ENCODE measurements around the gene OR2L8.

DNA sequence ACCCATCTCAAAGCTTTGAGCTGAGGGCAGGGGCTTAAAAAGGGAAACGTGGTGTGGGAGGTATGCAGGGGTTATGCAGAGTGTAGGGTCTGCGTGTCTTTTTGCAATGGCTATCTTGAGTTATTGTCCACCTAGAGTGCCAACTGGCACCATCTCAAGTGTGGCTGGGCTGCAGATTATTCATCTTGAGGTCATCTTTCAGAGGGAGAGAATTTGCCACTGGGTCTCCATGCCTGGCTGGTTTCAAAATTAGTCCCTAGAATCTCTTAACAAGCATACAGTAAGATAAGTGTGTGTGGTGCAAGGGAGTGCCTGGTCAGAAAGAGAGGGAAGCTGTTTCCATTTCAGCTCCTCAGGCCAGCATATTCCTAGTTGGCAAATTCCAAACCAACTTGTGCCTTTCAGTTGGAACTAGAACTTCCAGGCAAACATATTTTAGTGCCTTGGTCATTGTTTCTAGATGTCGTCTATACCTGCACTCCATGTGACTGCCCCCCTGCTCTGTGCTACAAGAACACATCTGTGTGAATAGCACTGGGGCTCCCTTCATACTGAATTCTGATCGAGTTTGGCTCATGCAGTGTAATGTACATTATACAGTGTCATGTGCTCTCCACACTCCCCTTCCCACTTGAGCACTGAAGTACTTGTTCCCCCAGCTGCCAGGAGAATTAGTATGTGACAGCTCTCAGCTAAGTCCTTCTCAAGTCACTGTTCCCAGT lies 33.6 kb upstream of the OR2L8 start:
- TF ChIP-seq, protein P1, sequence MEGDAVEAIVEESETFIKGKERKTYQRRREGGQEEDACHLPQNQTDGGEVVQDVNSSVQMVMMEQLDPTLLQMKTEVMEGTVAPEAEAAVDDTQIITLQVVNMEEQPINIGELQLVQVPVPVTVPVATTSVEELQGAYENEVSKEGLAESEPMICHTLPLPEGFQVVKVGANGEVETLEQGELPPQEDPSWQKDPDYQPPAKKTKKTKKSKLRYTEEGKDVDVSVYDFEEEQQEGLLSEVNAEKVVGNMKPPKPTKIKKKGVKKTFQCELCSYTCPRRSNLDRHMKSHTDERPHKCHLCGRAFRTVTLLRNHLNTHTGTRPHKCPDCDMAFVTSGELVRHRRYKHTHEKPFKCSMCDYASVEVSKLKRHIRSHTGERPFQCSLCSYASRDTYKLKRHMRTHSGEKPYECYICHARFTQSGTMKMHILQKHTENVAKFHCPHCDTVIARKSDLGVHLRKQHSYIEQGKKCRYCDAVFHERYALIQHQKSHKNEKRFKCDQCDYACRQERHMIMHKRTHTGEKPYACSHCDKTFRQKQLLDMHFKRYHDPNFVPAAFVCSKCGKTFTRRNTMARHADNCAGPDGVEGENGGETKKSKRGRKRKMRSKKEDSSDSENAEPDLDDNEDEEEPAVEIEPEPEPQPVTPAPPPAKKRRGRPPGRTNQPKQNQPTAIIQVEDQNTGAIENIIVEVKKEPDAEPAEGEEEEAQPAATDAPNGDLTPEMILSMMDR (conservative IDR thresholded peaks at IDR 0.05 in 1 of 2, IDR thresholded peaks at IDR 0.05 in 1 of 2; ENCODE audit: low read depth in 1 of 2, low read length in 2 of 2), result no peak
- no peak for TF ChIP-seq EZH2 (IDR thresholded peaks at IDR 0.05; ENCODE audit: low read length, missing control alignments)

Measured in fibroblast of lung (primary cell).